GM12865 (cell line): Measurements from ENCODE around the gene HOXD3.
A peak's percentile ranks its signal among the peaks of the same experiment; 100 is the strongest.

Source experiments
- DNase-seq: peaks from one replicate; pipeline ENCODE4 v3.0.0; 2010; ENCODE audit warnings: low read depth
- H3K4me3 ChIP-seq: 2 replicates; pipeline ENCODE4 v1.5.1; 2011; ENCODE audit warnings: mild to moderate bottlenecking, low read depth, low read length, control low read depth
- TF ChIP-seq, protein P1 (sequence below): IDR thresholded peaks from 2 replicates; pipeline ENCODE4 v1.5.1; 2011; ENCODE audit warnings: low read length, control low read depth, low read depth, inconsistent platforms; ENCODE audit not compliant: insufficient read depth; ENCODE audit errors: missing control alignments

HOXD3 gene

DNA sequence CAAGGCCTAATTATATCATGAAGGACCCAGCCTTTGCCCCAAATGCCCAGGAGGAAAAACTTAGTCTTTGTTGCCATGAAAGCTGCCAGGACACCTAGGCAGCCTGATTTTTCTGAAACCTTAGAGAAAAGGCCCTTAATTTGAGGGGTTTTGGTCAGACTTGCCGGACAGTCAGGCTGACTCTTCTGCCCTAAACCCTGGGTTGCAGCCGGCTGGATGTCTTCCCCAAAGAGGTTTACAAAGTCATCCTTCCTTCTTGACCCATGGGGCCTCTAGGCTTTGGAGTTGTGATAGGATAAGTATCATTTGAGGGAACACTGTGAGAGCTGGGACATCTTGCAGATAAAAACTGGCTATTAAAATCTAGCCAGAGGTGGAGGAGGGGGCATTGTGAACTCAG lies 28.9 kb downstream of the HOXD3 start:
- no peak overlapping the region for H3K4me3 ChIP-seq
- TF ChIP-seq, protein P1, sequence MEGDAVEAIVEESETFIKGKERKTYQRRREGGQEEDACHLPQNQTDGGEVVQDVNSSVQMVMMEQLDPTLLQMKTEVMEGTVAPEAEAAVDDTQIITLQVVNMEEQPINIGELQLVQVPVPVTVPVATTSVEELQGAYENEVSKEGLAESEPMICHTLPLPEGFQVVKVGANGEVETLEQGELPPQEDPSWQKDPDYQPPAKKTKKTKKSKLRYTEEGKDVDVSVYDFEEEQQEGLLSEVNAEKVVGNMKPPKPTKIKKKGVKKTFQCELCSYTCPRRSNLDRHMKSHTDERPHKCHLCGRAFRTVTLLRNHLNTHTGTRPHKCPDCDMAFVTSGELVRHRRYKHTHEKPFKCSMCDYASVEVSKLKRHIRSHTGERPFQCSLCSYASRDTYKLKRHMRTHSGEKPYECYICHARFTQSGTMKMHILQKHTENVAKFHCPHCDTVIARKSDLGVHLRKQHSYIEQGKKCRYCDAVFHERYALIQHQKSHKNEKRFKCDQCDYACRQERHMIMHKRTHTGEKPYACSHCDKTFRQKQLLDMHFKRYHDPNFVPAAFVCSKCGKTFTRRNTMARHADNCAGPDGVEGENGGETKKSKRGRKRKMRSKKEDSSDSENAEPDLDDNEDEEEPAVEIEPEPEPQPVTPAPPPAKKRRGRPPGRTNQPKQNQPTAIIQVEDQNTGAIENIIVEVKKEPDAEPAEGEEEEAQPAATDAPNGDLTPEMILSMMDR, result no peak
- DNase-seq, result no peak

DNA sequence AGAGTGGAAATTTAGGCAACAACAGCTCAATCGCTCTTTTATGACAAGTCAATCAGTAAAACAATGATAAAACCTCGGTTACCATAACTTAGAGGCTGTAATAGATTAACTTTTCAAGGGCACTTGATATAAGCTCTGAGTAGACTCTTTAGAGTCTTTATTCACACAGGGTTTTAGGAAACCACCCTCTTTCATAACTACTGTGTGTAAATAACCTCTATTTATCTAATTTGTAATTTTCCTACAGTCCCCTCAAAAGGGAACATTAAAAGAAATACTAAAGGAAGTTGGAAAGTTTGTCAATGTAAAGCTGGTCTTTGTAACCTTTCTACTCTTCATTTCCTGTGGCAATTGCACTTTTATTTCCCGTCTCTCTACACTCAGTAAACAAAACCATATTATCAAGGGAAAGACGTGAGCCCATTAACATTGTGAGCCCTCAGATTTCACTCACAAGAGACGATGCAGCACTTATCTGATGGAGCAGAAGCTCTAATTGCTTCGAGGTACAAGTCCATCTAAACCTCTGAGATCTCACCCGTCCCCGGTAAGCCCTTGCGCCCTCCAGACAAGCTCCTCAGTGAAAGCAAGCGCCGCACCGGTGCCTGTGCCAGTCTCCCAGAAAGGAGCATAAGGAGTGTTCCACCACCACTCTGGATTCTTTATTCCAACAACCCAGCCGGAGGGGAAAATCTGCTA lies 30.2 kb downstream of the HOXD3 start:
- no peak for DNase-seq
- H3K4me3 ChIP-seq, result peak overlapping the region; percentile 20; the same call in 1 of the 2 replicates
- TF ChIP-seq, protein P1, result no peak

DNA sequence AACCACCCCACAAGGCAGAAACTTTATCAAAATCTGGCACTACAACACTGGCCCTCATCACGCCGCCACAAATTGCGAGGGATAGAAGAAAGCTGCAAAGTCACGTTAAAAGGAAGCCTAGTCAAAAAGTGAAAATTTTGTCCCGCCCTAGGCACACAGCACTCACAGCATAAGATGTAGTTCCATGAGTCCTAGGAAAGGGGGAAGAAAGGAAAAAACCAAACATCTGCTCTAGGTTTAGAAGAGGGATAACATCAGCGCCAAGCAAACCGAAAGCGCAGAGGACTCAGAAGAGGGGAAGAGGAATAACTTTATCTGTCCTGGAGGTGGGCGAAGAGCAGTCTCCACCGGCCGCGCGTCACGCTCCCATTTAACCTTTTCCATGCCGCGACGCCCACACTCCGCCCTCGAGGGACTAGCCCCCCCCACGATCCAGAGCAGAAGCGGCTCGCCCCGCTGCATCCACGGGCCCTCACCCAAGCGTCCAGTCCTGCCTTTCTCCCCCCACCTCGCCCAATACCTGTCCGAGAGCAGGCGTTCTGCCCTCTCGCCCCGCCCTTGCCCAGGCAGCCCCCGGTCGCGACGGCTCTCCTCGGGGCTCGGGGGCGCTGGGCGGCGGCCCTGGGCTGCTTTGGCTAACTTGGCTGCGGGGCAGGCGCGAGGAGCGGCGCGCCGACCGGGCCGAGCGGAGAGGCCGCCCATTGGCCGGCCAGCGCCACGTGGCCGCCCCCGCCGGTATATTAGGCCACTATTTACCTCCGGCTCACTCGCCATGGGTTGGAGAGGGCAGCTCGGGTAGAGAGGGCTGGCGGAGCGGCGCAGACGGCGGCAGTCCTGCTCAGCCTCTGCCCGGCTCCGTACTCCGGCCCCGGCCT lies 31.0 kb downstream of the HOXD3 start, which contains the start of gene HOXD1:
TSS of gene HOXD1 (plus strand) at position 770 of the 875 bp plus-strand sequence. CDS start 134 bp downstream, outside the sequence.
- DNase-seq, result no peak
- peak within 1 kb of the TSS; percentile 20 for H3K4me3 ChIP-seq
- TF ChIP-seq, protein P1, result no peak

DNA sequence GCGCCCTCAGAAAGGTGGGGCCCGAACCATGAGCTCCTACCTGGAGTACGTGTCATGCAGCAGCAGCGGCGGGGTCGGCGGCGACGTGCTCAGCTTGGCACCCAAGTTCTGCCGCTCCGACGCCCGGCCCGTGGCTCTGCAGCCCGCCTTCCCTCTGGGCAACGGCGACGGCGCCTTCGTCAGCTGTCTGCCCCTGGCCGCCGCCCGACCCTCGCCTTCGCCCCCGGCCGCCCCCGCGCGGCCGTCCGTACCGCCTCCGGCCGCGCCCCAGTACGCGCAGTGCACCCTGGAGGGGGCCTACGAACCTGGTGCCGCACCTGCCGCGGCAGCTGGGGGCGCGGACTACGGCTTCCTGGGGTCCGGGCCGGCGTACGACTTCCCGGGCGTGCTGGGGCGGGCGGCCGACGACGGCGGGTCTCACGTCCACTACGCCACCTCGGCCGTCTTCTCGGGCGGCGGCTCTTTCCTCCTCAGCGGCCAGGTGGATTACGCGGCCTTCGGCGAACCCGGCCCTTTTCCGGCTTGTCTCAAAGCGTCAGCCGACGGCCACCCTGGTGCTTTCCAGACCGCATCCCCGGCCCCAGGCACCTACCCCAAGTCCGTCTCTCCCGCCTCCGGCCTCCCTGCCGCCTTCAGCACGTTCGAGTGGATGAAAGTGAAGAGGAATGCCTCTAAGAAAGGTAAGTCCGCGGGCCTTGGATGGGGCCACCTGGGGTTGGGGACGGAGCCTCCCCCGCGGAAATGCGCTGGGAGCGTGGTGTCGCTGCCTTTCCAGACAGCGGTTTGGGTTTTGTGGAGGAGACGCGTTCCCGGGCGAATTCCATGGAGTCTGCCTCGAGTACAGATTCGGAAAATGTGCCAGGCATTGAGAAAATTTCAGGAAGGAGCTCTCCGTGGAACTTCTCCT lies 31.9 kb downstream of the HOXD3 start:
- DNase-seq, result no peak
- no peak overlapping the region for H3K4me3 ChIP-seq

DNA sequence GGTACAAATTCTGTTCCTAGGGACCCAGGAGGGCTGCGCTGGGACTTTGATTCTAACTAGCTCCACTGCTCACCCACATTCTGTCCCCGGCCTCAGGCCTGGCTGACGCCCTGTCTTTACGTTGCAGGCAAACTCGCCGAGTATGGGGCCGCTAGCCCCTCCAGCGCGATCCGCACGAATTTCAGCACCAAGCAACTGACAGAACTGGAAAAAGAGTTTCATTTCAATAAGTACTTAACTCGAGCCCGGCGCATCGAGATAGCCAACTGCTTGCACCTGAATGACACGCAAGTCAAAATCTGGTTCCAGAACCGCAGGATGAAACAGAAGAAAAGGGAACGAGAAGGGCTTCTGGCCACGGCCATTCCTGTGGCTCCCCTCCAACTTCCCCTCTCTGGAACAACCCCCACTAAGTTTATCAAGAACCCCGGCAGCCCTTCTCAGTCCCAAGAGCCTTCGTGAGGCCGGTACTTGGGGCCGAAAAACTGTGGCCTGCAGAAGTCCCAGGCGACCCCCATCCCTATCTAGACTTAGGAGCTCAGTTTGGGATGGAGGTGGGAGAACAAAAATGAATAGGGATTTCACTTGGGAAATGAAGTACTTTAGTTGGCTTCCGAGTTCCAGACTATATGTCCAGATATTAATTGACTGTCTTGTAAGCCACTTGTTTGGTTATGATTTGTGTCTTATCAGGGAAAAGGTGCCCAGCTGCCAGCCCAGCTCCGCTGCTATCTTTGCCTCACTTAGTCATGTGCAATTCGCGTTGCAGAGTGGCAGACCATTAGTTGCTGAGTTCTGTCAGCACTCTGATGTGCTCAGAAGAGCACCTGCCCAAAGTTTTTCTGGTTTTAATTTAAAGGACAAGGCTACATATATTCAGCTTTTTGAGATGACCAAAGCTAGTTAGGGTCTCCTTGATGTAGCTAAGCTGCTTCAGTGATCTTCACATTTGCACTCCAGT lies 32.9 kb downstream of the HOXD3 start:
- TF ChIP-seq, protein P1, result no peak
- DNase-seq, result no peak
- no peak overlapping the region for H3K4me3 ChIP-seq

More for the DNA sequence above, 31.9 kb downstream of the HOXD3 start:
- TF ChIP-seq, protein P1, result no peak
